Measurements from ENCODE around the gene LRP2.

The LRP2 gene

DNA sequence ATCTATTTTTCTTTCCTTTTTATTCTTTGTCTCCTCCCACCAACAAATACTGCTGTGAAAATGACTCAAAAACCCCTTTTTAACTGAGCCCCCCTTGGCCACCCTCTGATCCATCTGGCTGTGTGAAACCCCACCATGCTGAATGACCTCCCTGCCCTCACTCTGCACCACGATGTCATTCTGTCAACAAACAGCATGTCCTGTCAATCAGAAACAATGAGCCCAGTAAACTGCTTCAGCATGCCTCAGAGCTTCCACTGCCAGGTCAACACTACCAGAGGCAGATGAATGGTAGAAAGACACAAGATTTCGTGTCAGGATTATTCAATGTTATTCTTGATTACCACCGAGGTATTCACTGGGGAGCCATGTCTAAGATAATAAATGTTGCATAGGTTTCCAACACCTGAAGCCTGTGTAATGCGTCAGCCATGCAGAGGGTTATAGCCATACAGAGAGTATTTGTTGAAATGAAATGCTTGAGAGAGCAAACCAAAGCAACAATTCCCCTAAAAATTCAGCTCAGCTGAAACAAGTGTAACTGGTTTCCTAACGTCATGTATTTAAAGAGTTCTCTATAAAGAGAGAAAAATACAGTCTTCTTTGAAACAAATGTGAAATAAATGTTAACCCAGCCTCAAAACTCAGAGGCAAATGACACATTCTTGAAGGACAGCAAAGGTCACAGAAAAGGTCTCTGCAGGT is 76.7 kb downstream of the LRP2 start:
- TF ChIP-seq, protein P1, sequence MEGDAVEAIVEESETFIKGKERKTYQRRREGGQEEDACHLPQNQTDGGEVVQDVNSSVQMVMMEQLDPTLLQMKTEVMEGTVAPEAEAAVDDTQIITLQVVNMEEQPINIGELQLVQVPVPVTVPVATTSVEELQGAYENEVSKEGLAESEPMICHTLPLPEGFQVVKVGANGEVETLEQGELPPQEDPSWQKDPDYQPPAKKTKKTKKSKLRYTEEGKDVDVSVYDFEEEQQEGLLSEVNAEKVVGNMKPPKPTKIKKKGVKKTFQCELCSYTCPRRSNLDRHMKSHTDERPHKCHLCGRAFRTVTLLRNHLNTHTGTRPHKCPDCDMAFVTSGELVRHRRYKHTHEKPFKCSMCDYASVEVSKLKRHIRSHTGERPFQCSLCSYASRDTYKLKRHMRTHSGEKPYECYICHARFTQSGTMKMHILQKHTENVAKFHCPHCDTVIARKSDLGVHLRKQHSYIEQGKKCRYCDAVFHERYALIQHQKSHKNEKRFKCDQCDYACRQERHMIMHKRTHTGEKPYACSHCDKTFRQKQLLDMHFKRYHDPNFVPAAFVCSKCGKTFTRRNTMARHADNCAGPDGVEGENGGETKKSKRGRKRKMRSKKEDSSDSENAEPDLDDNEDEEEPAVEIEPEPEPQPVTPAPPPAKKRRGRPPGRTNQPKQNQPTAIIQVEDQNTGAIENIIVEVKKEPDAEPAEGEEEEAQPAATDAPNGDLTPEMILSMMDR (IDR thresholded peaks at IDR 0.05; ENCODE audit: borderline replicate concordance, extremely low read depth, low read length, poor library complexity, severe bottlenecking): no peak
- TF ChIP-seq EZH2 (IDR thresholded peaks at IDR 0.05; ENCODE audit: borderline replicate concordance, low read depth, low read length, severe bottlenecking): no peak
- no peak for DNase-seq

DNA sequence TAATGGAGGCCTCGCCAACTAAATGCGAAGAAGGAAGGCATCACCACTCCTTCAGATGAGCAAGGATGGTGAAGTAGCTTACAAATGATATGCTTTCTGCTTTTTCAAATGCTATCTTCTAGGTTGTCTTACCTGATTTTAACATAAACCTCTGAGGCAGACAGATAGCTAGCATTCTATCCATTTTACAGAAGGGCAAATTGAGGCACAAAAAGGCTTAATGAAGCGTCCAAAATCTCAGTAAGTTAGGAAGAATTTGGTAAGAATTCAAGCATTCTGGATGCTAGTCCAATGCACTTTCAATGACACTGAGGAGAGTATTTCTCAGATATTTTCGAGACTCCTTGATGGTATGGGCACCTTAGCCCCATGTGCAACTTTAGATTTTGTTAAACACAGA is 81.8 kb downstream of the LRP2 start:
- H3K4me2 ChIP-seq (ENCODE audit: insufficient read depth, low read length): no peak overlapping the region
- H3K27ac ChIP-seq (ENCODE audit: low read length): no peak overlapping the region
- no peaks in the 10 kb centered on the region for H3K36me3 ChIP-seq (ENCODE audit: insufficient read depth, low read length)
- no peaks in the 10 kb centered on the region for H3K9me3 ChIP-seq (ENCODE audit: insufficient read depth, low read length, severe bottlenecking)
- TF ChIP-seq EZH2 (IDR thresholded peaks at IDR 0.05; ENCODE audit: borderline replicate concordance, low read depth, low read length, severe bottlenecking): no peak
- TF ChIP-seq, protein P1 (IDR thresholded peaks at IDR 0.05; ENCODE audit: borderline replicate concordance, extremely low read depth, low read length, poor library complexity, severe bottlenecking): no peak
- H3K27me3 ChIP-seq (ENCODE audit: insufficient read depth, low read length, poor library complexity): peaks cover 7% of the 10 kb centered on the region
- no peak overlapping the region for H3K4me3 ChIP-seq (ENCODE audit: low read depth in 1 of 2, low read length in 2 of 2)
- H3K79me2 ChIP-seq (ENCODE audit: insufficient read depth, low read length): no peaks in the 10 kb centered on the region
- H3K9ac ChIP-seq (ENCODE audit: low read depth, low read length): no peak overlapping the region
- DNase-seq: no peak
- H2AFZ ChIP-seq (ENCODE audit: low read depth, low read length): no peak overlapping the region
- H4K20me1 ChIP-seq (ENCODE audit: insufficient read depth, low read length): no peaks in the 10 kb centered on the region
- no peaks in the 10 kb centered on the region for H3K4me1 ChIP-seq (ENCODE audit: insufficient read depth, low read length)
- ATAC-seq (ENCODE audit: insufficient read depth, low read depth): no peak

More for the DNA sequence above, 76.7 kb downstream of the LRP2 start:
- no peak for ATAC-seq (ENCODE audit: insufficient read depth, low read depth)
- Histone ChIP-seq H3K9ac (ENCODE audit: low read depth, low read length) (no peak overlapping the region), H3K36me3 (ENCODE audit: insufficient read depth, low read length) (no peaks in the 10 kb centered on the region), H3K27me3 (ENCODE audit: insufficient read depth, low read length, poor library complexity) (peaks cover 4% of the 10 kb centered on the region), H3K27ac (ENCODE audit: low read length) (no peak overlapping the region), H3K9me3 (ENCODE audit: insufficient read depth, low read length, severe bottlenecking) (no peaks in the 10 kb centered on the region), H3K79me2 (ENCODE audit: insufficient read depth, low read length) (no peaks in the 10 kb centered on the region), H3K4me3 (ENCODE audit: low read depth in 1 of 2, low read length in 2 of 2) (no peak overlapping the region), H4K20me1 (ENCODE audit: insufficient read depth, low read length) (no peaks in the 10 kb centered on the region; the same call in 1 of the 2 replicates), H3K4me2 (ENCODE audit: insufficient read depth, low read length) (no peak overlapping the region), H3K4me1 (ENCODE audit: insufficient read depth, low read length) (no peaks in the 10 kb centered on the region), H2AFZ (ENCODE audit: low read depth, low read length) (no peak overlapping the region)

DNA sequence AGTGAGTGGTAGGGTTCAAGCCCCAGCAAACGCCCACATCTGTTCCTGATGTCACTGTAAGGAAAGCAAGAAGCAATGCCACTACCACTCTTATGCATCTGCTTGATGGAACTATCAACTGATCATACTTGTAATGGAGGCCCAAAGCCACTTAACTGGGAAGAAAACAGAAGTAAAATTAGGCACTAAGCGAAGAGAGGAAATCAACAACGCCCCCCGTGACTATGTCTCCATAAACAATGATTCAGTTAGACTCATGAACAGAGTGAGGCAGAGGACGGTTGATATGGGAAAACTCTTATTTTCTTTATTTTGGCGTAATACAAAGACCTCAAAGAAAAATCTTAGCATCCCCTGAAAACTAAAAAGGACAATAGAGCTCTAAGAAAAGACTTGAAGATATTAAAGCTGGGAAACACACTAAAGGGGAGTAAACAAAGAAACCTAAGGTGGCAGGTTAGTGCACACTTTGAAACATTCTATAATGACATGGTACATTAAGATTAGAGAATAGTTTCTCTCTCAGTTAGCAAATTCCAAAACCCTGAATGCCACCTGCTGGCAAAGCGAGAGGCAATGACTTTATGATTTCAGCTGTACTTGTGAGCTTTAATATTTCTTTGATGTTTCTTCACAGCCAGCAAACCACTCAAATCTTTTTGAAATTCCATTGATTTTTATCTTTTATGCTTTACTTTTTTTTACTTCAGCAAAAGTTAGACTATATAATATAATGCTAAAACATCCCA is 86.5 kb downstream of the LRP2 start:
- Histone ChIP-seq H3K4me3 (ENCODE audit: low read depth in 1 of 2, low read length in 2 of 2) (no peak overlapping the region), H3K27me3 (ENCODE audit: insufficient read depth, low read length, poor library complexity) (peaks cover 9% of the 10 kb centered on the region), H3K27ac (ENCODE audit: low read length) (no peak overlapping the region), H4K20me1 (ENCODE audit: insufficient read depth, low read length) (no peaks in the 10 kb centered on the region), H3K4me1 (ENCODE audit: insufficient read depth, low read length) (no peaks in the 10 kb centered on the region), H3K36me3 (ENCODE audit: insufficient read depth, low read length) (no peaks in the 10 kb centered on the region), H3K4me2 (ENCODE audit: insufficient read depth, low read length) (no peak overlapping the region), H2AFZ (ENCODE audit: low read depth, low read length) (no peak overlapping the region), H3K79me2 (ENCODE audit: insufficient read depth, low read length) (no peaks in the 10 kb centered on the region), H3K9ac (ENCODE audit: low read depth, low read length) (no peak overlapping the region), H3K9me3 (ENCODE audit: insufficient read depth, low read length, severe bottlenecking) (no peaks in the 10 kb centered on the region)
- ATAC-seq (ENCODE audit: insufficient read depth, low read depth): no peak
- peak; percentile 8 for DNase-seq
- TF ChIP-seq, protein P1 (IDR thresholded peaks at IDR 0.05; ENCODE audit: borderline replicate concordance, extremely low read depth, low read length, poor library complexity, severe bottlenecking): peak; percentile 50
- no peak for TF ChIP-seq EZH2 (IDR thresholded peaks at IDR 0.05; ENCODE audit: borderline replicate concordance, low read depth, low read length, severe bottlenecking)

All from DND-41 (cell line).